K562 (cell line): Measurements from ENCODE around the gene SYT8. TPM values are rescaled to one million over a fixed set of nuclear protein-coding genes. Genes with fewer than 3 reads are reported as not detected.

Experiments used
- CBFA2T3 ChIP-seq: fragments of 450-650 bp; IDR thresholded peaks from 2 replicates; pipeline ENCODE4 v1.6.1; 2017
- CREBBP ChIP-seq: IDR thresholded peaks from one replicate; pipeline ENCODE4 v1.6.1; 2012; ENCODE audit warnings: low read depth, mild to moderate bottlenecking, control low read depth, inconsistent platforms, low read length
- CTCF ChIP-seq, 3 experiments: IDR thresholded peaks in 2 of 3; conservative IDR thresholded peaks in 1 of 3; 2 replicates each; pipeline ENCODE4 v1.5.1; 2011 to 2012; ENCODE audit warnings: low read length in 3 of 3, mild to moderate bottlenecking in 3 of 3, control low read depth in 2 of 3, improper control_type of control experiment in 1 of 3, inconsistent platforms in 1 of 3, low read depth in 1 of 3, mixed read lengths in 1 of 3, moderate library complexity in 1 of 3; ENCODE audit not compliant: insufficient read depth in 2 of 3
- FOXP4 ChIP-seq: sonication (generic); formaldehyde crosslinking; IDR thresholded peaks from 2 replicates; pipeline ENCODE4 v1.8.0; 2022; ENCODE audit warnings: mild to moderate bottlenecking, missing genetic modification reagents, borderline replicate concordance
- MIER1 ChIP-seq: fragments of 450-650 bp; IDR thresholded peaks from 2 replicates; pipeline ENCODE4 v1.6.1; 2016; ENCODE audit warnings: antibody characterized with exemption, mild to moderate bottlenecking, low read depth
- POLR2A ChIP-seq: fragments of 450-650 bp; conservative IDR thresholded peaks from 2 replicates; pipeline ENCODE4 v1.6.1; 2016
- SMC3 ChIP-seq: conservative IDR thresholded peaks from 2 replicates; pipeline ENCODE4 v1.6.1; 2011; ENCODE audit warnings: low read depth, low read length, improper control_type of control experiment; ENCODE audit not compliant: insufficient read depth
- SOX6 ChIP-seq: fragments of 450-650 bp; IDR thresholded peaks from 2 replicates; pipeline ENCODE4 v1.6.1; 2014; ENCODE audit warnings: mild to moderate bottlenecking
- TAF1 ChIP-seq: IDR thresholded peaks from 2 replicates; pipeline ENCODE4 v1.6.1; 2011; ENCODE audit warnings: mild to moderate bottlenecking, low read length, moderate library complexity; ENCODE audit not compliant: insufficient read depth, control insufficient read depth, severe bottlenecking; ENCODE audit errors: extremely low read depth
- USF1 ChIP-seq: sonication (generic); formaldehyde crosslinking; IDR thresholded peaks from 2 replicates; pipeline ENCODE4 v1.9.0; 2022; ENCODE audit warnings: mild to moderate bottlenecking, missing genetic modification reagents
- ZBTB7A ChIP-seq: IDR thresholded peaks from 2 replicates; pipeline ENCODE4 v1.6.1; 2011; ENCODE audit warnings: low read depth, mild to moderate bottlenecking, low read length, moderate library complexity, borderline replicate concordance; ENCODE audit not compliant: control insufficient read depth
- ZNF445 ChIP-seq: fragments of 250-450 bp; sonication (Bioruptor Pico); IDR thresholded peaks from 2 replicates; pipeline ENCODE4 v1.4.0; 2020; ENCODE audit warnings: low read depth, mild to moderate bottlenecking, moderate library complexity
- polyA plus RNA-seq, 8 experiments: library from polyadenylated mRNA; depleted of rRNA in 4 of 8; stranded (reverse) in 5 of 8; unstranded in 3 of 8; fragments of >200 nt; fragmentation: Nextera tagmentation in 2 of 8; fragmentation: Illumina TruSeq in 1 of 8; extraction: Ambion mirVana in 2 of 8; extraction: Trizol in 1 of 8; gene quantifications; 2 replicates each; pipeline versions ENCODE4 v1.2.1 to v1.2.3, GENCODE V29; 2011 to 2014; ENCODE audit warnings: inconsistent platforms in 1 of 8, missing spikeins in 1 of 8
- total RNA-seq, 7 experiments: library from RNA; depleted of rRNA in 6 of 7; stranded (reverse); fragments of >200 nt in 6 of 7; fragmentation: Illumina TruSeq in 2 of 7; extraction: Trizol in 2 of 7; gene quantifications; 2 replicates each; pipeline versions ENCODE4 v1.2.1 to v1.2.3, GENCODE V29; 2011 to 2021; ENCODE audit warnings: low replicate concordance in 1 of 7

Gene SYT8
- total and polyA plus RNA-seq, 9 of the 15 experiments (the other 6 are each of a cell fraction or from before 2014, with no cell fraction given), result not detected

GRCh38 chr11:1882265-1883238 lies 47.8 kb downstream of the SYT8 start (continued):
- TF ChIP-seq USF1 (CRISPR knock-in tag) (no peak), CBFA2T3 (no peak), SMC3 (peak; percentile 98), FOXP4 (CRISPR knock-in tag) (no peak), ZBTB7A (0 out of 2 replicates have a peak, but pooled peaks have one; percentile 14), SOX6 (no peak), POLR2A (no peak), MIER1 (no peak), ZNF445 (CRISPR knock-in tag) (no peak), CREBBP (no peak), TAF1 (no peak), CTCF (IDR thresholded peaks at IDR 0.05 in 2 of 3, conservative IDR thresholded peaks at IDR 0.05 in 1 of 3; ENCODE audit: insufficient read depth in 2 of 3, low read depth in 1 of 3, low read length in 3 of 3) (peak; percentile 81 to 93 (median 93))
